ENCODE measurements around the gene SERP2. TPM values are rescaled to one million over a fixed set of nuclear protein-coding genes. Genes with fewer than 3 reads are reported as not detected.

SERP2 gene
- total and polyA plus RNA-seq, 2 of the 8 experiments (the other 6 are each of a cell fraction or from before 2014, with no cell fraction given): 2.0 to 2.3 TPM

DNA sequence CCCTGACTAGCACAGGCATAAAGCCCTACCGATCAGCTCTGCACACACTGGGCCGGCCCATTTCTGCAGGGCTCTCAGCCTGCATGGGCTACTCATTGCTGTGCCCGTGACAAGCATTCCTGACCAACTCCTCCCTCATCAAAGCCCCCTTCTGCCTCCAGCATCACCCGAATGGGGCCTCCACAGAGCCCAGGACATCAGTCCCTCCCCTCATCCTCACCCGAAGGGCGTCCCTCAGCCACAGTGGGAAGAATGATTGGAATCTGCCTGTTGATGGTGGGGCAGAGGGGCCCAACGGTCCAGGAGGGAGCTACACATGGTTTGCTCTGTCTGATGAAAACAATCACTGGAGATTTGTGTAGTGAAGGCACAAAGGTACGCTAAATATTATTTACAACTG is 43.8 kb downstream of the SERP2 start:
- H4K91ac ChIP-seq (replicated peaks; ENCODE audit: insufficient read length, low read length): no peak overlapping the region
- no peaks in the 10 kb centered on the region for H3K79me1 ChIP-seq (ENCODE audit: low read depth, low read length)
- H3K23me2 ChIP-seq (ENCODE audit: low read depth, low read length): no peaks in the 10 kb centered on the region
- TF ChIP-seq RBBP5 (IDR thresholded peaks at IDR 0.05; ENCODE audit: borderline replicate concordance, low read depth, low read length) (no peak), TEAD4 (IDR thresholded peaks at IDR 0.05; ENCODE audit: low read depth, low read length) (0 out of 2 replicates have a peak, but pooled peaks have one; percentile 14)
- ChIA-PET CTCF (ENCODE audit: partially characterized antibody) (interaction anchor here (1.1 to 1.5 kb wide), 4 partner anchors 11 to 228 kb away, joined by 4 to 6 read pairs (median 4); no protein-coding TSS in a partner anchor), POLR2A (ENCODE audit: partially characterized antibody) (interaction anchor here (0.8 to 5.9 kb wide), 5 partner anchors 9 to 24 kb away, joined by 3 to 74 read pairs (median 3); no protein-coding TSS in a partner anchor)
- no peaks in the 10 kb centered on the region for H4K20me1 ChIP-seq (replicated peaks in 1 of 2; ENCODE audit: control insufficient read depth in 1 of 2, insufficient read depth in 2 of 2, low read length in 2 of 2)
- H3K14ac ChIP-seq (ENCODE audit: insufficient read length): no peak overlapping the region
- H2BK20ac ChIP-seq (ENCODE audit: low read length): 0 out of 2 replicates have a peak overlapping the region, but pooled peaks have one; percentile 53
- no peak overlapping the region for H4K8ac ChIP-seq (ENCODE audit: extremely low read depth, insufficient read depth, low read length)
- no peak overlapping the region for H3K4ac ChIP-seq (replicated peaks; ENCODE audit: insufficient read length, low read depth, low read length)
- H3K27ac ChIP-seq (ENCODE audit: low read depth, low read length): no peak overlapping the region
- no peak overlapping the region for H3K23ac ChIP-seq (ENCODE audit: insufficient read length)
- DNase-seq (ENCODE audit: low read depth in 1 of 2, low spot score in 2 of 2) (no peak), FAIRE-seq (no peak)
- 72% methylated on average over 8 of the region's 8 CpGs; no CpG with 5 or more reads in 1 of the 2 experiments for WGBS, 2 experiments (ENCODE audit: extremely low coverage in 1 of 2, insufficient coverage in 1 of 2, insufficient read length in 1 of 2, insufficient replicate concordance in 2 of 2, low coverage in 1 of 2, low lambda C conversion rate in 2 of 2, missing lambda C conversion rate in 1 of 2)
- no peak overlapping the region for H4K5ac ChIP-seq (ENCODE audit: insufficient read length, low read depth, low read length)
- no peaks in the 10 kb centered on the region for H3K79me2 ChIP-seq (ENCODE audit: control insufficient read depth in 1 of 2, insufficient read depth in 2 of 2, low read length in 2 of 2)
- peak overlapping the region; percentile 22; the same call in 1 of the 2 replicates for H2BK12ac ChIP-seq (ENCODE audit: low read depth, low read length)
- peaks cover 8 to 17% (median 12%) of the 10 kb centered on the region in 4 experiments for H3K4me1 ChIP-seq (replicated peaks in 1 of 4; ENCODE audit: control insufficient read depth in 3 of 4, insufficient read depth in 4 of 4, low read length in 3 of 4)
- no peak overlapping the region for H2AK5ac ChIP-seq (ENCODE audit: low read depth, low read length)
- no peak overlapping the region for H2BK15ac ChIP-seq (ENCODE audit: low read length)
- no peak overlapping the region for H3K4me2 ChIP-seq (ENCODE audit: insufficient read depth in 1 of 2, low read depth in 2 of 2, low read length in 2 of 2)
- peak overlapping the region; percentile 49; the same call in 1 of the 2 replicates for H3K18ac ChIP-seq (ENCODE audit: extremely low read depth, low read length)
- no peak overlapping the region for H3K9ac ChIP-seq (replicated peaks in 1 of 4; ENCODE audit: extremely low read depth in 1 of 4, low read depth in 3 of 4, low read length in 3 of 4)
- no peaks in the 10 kb centered on the region for H3K27me3 ChIP-seq (replicated peaks in 1 of 4; ENCODE audit: control insufficient read depth in 3 of 4, extremely low read depth in 1 of 4, insufficient read depth in 3 of 4, low read length in 3 of 4)
- H2BK5ac ChIP-seq (ENCODE audit: low read depth, low read length): peak overlapping the region; percentile 39; the same call in 1 of the 2 replicates
- H3K9me3 ChIP-seq (ENCODE audit: insufficient read depth in 2 of 2, low read depth in 1 of 2, low read length in 1 of 2): no peaks in the 10 kb centered on the region; a peak in 1 of 4 replicates
- H3K36me3 ChIP-seq (ENCODE audit: control insufficient read depth in 2 of 4, insufficient read depth in 4 of 4, low read length in 3 of 4): no peaks in the 10 kb centered on the region
- peak overlapping the region; percentile 60 for H2AFZ ChIP-seq (ENCODE audit: low read length)
- no peak overlapping the region for H3K56ac ChIP-seq (replicated peaks; ENCODE audit: insufficient read length, low read depth, low read length)
- no peak overlapping the region for H3K4me3 ChIP-seq (ENCODE audit: extremely low read depth in 1 of 4, insufficient read depth in 2 of 4, low read depth in 3 of 4, low read length in 4 of 4)
- H2BK120ac ChIP-seq (replicated peaks; ENCODE audit: low read depth, low read length): no peak overlapping the region
